ENCODE measurements around the gene BID. TPM values are rescaled to one million over a fixed set of nuclear protein-coding genes. Genes with fewer than 3 reads are reported as not detected.

Gene BID
- total RNA-seq, 2 donors from 2014 or later = 13.5 to 18.1 TPM

DNA sequence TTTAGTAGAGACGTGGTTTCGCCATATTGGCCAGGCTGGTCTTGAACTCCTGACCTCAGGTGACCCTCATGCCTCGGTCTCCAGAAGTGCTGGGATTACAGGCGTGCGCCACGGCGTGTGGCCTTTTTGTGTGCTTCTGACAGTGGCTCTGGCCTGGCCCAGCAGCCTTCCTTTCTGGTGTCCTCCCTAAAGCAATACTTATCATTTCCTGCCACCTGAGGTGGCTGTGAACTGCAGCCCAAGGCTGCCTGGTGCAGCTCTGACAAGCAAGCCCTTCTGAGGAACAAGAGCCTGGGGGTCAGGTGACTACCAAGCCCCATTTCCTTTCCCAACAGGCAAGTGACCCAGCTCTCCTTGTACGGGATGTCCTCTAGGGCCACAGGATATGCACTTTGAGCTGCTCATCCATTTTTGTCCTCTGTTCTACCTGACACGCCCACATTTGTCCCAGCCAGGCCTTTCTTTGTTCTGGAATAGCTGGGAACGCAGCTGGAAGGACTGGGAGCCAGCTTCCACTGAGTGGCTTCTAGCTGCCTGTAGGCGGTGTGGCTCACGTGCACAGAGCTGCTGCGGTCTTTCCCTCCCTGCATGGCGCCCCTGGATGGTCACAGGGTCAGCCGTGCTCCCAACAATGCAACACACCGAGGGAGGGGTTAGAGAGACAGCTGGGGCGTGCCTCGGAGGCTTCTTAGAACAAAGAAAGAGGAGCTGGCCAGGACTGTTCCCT is 12.3 kb upstream of the BID start:
- Histone ChIP-seq H3K4me3 (no peak overlapping the region), H3K4me1 (ENCODE audit: control insufficient read depth in 1 of 2, low read depth in 2 of 2) (peaks cover 4 to 5% of the 10 kb centered on the region in 2 donors), H3K27ac (no peak overlapping the region), H3K36me3 (peaks cover 22% of the 10 kb centered on the region), H3K9me3 (no peaks in the 10 kb centered on the region), H3K27me3 (replicated peaks; ENCODE audit: insufficient read depth) (no peaks in the 10 kb centered on the region)
- TF ChIP-seq, protein P1, sequence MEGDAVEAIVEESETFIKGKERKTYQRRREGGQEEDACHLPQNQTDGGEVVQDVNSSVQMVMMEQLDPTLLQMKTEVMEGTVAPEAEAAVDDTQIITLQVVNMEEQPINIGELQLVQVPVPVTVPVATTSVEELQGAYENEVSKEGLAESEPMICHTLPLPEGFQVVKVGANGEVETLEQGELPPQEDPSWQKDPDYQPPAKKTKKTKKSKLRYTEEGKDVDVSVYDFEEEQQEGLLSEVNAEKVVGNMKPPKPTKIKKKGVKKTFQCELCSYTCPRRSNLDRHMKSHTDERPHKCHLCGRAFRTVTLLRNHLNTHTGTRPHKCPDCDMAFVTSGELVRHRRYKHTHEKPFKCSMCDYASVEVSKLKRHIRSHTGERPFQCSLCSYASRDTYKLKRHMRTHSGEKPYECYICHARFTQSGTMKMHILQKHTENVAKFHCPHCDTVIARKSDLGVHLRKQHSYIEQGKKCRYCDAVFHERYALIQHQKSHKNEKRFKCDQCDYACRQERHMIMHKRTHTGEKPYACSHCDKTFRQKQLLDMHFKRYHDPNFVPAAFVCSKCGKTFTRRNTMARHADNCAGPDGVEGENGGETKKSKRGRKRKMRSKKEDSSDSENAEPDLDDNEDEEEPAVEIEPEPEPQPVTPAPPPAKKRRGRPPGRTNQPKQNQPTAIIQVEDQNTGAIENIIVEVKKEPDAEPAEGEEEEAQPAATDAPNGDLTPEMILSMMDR (IDR thresholded peaks at IDR 0.05) = no peak
- ATAC-seq (ENCODE audit: insufficient number of reproducible peaks, low FRiP score, low read depth) (no peak), DNase-seq (ENCODE audit: low spot score) (no peak)

DNA sequence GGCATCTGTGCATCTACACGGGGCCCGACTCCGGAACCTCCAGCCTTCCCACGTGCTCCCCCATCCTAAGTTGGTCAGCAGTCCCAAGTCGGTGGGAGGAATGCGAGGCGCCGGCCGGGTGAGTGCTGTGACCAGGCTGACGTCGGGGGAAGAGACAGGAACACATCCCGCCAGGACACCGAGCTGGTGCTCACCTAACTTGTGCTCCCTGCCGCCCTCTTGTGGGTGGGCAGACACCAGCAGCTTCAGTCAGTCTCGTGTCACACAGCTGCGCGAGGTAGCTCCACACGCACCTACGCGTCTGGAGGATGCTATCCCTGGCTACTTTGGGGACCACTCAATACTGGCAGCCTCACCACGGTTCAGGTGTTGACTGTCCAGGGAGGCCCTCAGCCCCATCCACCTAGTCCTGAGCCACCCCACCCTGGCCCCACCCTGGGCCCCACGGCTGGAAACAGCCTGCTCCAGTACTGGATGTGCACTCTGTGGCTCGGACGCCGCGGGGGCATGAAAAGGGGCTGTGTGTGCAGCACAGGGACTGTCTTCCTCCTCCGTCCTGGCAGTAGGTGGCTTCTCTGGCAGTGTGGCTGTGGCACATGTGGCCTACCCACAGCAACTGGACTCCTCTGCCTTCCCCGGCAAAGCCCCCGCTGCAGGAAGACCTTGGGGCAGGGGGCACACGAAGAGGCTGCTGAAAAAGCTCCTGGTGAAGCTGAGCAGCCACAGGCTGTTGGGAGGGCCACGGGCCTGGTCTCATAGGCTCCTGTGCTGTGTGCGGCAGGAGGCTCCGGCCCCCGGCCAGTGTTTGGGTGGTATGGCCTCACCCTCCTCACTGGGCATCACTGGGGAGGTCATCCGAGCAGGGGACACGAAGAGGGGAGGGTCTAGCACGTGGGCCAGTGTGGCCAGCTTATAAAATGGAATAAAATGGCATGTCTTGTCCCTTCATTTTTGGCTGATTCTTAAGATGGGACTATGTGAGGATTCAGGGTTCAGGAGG is 11.2 kb upstream of the BID start:
- H3K4me3 ChIP-seq = no peak overlapping the region
- TF ChIP-seq, protein P1 (IDR thresholded peaks at IDR 0.05) = peak; percentile 32
- no peak for DNase-seq (ENCODE audit: low spot score)
- peaks cover 20% of the 10 kb centered on the region for H3K36me3 ChIP-seq
- no peaks in the 10 kb centered on the region for H3K27me3 ChIP-seq (replicated peaks; ENCODE audit: insufficient read depth)
- H3K27ac ChIP-seq = no peak overlapping the region
- no peak for ATAC-seq (ENCODE audit: insufficient number of reproducible peaks, low FRiP score, low read depth)
- H3K4me1 ChIP-seq (ENCODE audit: control insufficient read depth in 1 of 2, low read depth in 2 of 2) = peaks cover 7 to 13% of the 10 kb centered on the region in 2 donors
- H3K9me3 ChIP-seq = no peaks in the 10 kb centered on the region

DNA sequence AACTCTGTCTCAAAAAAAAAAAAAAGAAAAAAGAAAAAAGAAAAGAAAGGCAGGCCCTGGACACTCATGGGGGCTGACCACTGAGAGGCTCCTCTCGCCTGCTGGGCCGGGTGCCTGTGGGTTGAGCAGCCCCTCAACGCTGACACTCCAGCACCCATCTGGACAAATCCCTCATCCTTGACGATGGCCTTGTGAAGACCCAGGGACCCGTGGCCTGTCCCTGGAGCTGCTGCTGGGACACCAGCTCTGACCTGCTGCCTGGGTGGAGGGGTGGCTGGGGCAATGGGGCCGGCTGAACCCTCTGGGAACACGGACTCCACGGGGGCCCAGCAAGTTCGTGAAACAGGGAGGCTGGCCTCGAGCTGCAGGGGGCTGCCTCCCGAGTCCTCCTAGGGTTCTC is 10.5 kb upstream of the BID start:
- H3K36me3 ChIP-seq = peaks cover 14% of the 10 kb centered on the region
- peaks cover 7 to 13% of the 10 kb centered on the region in 2 donors for H3K4me1 ChIP-seq (ENCODE audit: control insufficient read depth in 1 of 2, low read depth in 2 of 2)
- no peak for ATAC-seq (ENCODE audit: insufficient number of reproducible peaks, low FRiP score, low read depth)
- H3K27me3 ChIP-seq (replicated peaks; ENCODE audit: insufficient read depth) = no peaks in the 10 kb centered on the region
- no peaks in the 10 kb centered on the region for H3K9me3 ChIP-seq
- DNase-seq (ENCODE audit: low spot score) = no peak
- H3K27ac ChIP-seq = no peak overlapping the region
- TF ChIP-seq, protein P1 (IDR thresholded peaks at IDR 0.05) = no peak
- H3K4me3 ChIP-seq = no peak overlapping the region

DNA sequence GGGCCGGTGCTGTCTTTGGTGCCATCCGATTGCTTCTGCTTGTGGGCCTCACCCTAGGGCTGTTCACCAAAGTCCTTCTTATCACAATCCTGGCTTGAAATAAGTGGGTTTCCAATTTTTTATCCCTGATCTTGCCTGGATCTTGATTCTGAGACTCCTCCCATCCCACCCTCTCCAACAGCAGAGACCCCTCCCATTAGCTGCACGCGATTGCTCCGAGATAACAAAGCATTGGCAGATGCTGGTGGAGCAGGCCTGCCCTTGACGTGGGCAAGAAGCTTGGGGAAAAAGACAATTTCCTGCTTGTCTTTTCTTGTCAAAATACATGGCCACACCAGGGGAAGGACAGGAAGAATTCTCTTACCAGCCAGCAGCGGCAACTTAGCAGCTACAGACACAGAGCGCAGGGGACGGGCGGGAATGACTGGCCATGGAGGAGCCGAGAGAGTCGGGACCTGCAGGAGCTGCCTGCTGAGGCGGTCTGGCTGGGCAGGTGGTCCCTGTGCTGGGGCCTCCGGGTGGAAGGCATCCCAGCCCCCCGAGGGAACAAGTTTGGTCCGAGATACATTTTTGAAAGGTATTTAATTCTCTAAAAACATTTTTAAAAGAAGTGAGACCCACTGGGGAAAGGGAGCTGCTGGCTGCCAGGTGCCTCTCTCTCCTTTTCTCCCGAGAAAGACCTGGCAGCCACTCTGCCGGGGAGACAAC is 9.7 kb upstream of the BID start:
- no peak overlapping the region for H3K4me3 ChIP-seq
- TF ChIP-seq, protein P1 (IDR thresholded peaks at IDR 0.05) = no peak
- H3K27ac ChIP-seq = no peak overlapping the region
- peaks cover 7 to 13% of the 10 kb centered on the region in 2 donors for H3K4me1 ChIP-seq (ENCODE audit: control insufficient read depth in 1 of 2, low read depth in 2 of 2)
- ATAC-seq (ENCODE audit: insufficient number of reproducible peaks, low FRiP score, low read depth) (no peak), DNase-seq (ENCODE audit: low spot score) (no peak)
- peaks cover 7% of the 10 kb centered on the region for H3K36me3 ChIP-seq
- no peaks in the 10 kb centered on the region for H3K9me3 ChIP-seq
- H3K27me3 ChIP-seq (replicated peaks; ENCODE audit: insufficient read depth) = no peaks in the 10 kb centered on the region
